GM12892 (cell line): ENCODE data around the gene RASA4B.

ENCODE experiments used
- POLR2A ChIP-seq: IDR thresholded peaks from 2 replicates; pipeline ENCODE4 v1.6.1; 2011; ENCODE audit warnings: low read depth, low read length, control low read depth
- POLR2AphosphoS5 ChIP-seq: IDR thresholded peaks from 2 replicates; pipeline ENCODE4 v1.6.1; 2011; ENCODE audit warnings: low read depth, low read length, control low read depth
- TAF1 ChIP-seq: IDR thresholded peaks from 2 replicates; pipeline ENCODE4 v1.6.1; 2011; ENCODE audit warnings: low read depth, mild to moderate bottlenecking, control low read depth, low read length, borderline replicate concordance

DNA sequence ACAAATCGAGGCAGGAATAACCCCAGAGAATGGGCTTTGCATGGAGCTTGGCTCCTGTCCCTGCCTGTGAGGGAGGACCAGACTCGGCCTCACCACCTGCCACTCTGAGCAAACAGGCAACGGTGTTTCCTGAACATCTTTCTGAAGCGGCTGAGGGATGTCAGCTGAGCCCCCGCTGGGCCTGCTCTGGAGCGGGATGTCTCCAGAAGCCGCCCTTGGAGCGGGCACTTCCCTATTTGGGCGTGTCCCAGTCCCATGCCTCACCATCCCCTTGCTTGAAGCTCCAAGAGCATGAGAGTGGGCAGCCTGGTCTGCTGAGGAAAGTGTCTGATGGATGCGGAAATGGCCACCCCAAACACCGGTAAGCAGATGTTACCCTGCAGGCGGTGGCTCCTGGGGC, 63.1 kb downstream of the RASA4B start:
- no peak for TF ChIP-seq POLR2AphosphoS5
- TF ChIP-seq POLR2A, result no peak
- TF ChIP-seq TAF1, result no peak
